Esophagus squamous epithelium (tissue), 4 donors: ENCODE data around the gene ACP4.

Experiments used
- CTCF ChIP-seq, 6 experiments: fragments of 450-650 bp in 4 of 6; fragments of 200-600 bp in 2 of 6; sonication (generic) in 2 of 6; IDR thresholded peaks; one replicate each; pipeline ENCODE4 v1.5.1; 2016 to 2019; ENCODE audit warnings: antibody characterized with exemption in 6 of 6, mild to moderate bottlenecking in 4 of 6, moderate library complexity in 4 of 6
- POLR2A ChIP-seq, 4 donors: fragments of 450-650 bp; IDR thresholded peaks; one replicate each; pipeline ENCODE4 v1.6.1; 2017; ENCODE audit warnings: antibody characterized with exemption in 4 of 4, mild to moderate bottlenecking in 4 of 4, moderate library complexity in 3 of 4

- TF ChIP-seq CTCF (IDR thresholded peaks at IDR 0.05) (no peak), POLR2A (IDR thresholded peaks at IDR 0.05) (no peak)
Measured at GRCh38 chr19:50745221-50745620, 45.0 kb upstream of the ACP4 start.
